Astrocyte (in vitro differentiated cells and primary cell): ENCODE measurements around the gene SMIM14.

Experiments
- EZH2 ChIP-seq: IDR thresholded peaks from 2 replicates; pipeline ENCODE4 v1.6.1; 2012; ENCODE audit warnings: mild to moderate bottlenecking, low read length, inconsistent platforms; ENCODE audit not compliant: insufficient read depth
- TF ChIP-seq, protein P1 (sequence below): IDR thresholded peaks from 2 replicates; pipeline ENCODE4 v1.5.1; 2011; ENCODE audit warnings: low read depth, mild to moderate bottlenecking, inconsistent platforms, low read length, moderate library complexity; ENCODE audit not compliant: insufficient read depth

GRCh38 chr4:39505581-39505980 is 133.1 kb downstream of the SMIM14 start:
- TF ChIP-seq, protein P1, sequence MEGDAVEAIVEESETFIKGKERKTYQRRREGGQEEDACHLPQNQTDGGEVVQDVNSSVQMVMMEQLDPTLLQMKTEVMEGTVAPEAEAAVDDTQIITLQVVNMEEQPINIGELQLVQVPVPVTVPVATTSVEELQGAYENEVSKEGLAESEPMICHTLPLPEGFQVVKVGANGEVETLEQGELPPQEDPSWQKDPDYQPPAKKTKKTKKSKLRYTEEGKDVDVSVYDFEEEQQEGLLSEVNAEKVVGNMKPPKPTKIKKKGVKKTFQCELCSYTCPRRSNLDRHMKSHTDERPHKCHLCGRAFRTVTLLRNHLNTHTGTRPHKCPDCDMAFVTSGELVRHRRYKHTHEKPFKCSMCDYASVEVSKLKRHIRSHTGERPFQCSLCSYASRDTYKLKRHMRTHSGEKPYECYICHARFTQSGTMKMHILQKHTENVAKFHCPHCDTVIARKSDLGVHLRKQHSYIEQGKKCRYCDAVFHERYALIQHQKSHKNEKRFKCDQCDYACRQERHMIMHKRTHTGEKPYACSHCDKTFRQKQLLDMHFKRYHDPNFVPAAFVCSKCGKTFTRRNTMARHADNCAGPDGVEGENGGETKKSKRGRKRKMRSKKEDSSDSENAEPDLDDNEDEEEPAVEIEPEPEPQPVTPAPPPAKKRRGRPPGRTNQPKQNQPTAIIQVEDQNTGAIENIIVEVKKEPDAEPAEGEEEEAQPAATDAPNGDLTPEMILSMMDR, result no peak
- TF ChIP-seq EZH2, result no peak
